ENCODE results near the gene STMN3.
A peak's percentile ranks its signal among the peaks of the same experiment; 100 is the strongest.

The STMN3 gene

DNA sequence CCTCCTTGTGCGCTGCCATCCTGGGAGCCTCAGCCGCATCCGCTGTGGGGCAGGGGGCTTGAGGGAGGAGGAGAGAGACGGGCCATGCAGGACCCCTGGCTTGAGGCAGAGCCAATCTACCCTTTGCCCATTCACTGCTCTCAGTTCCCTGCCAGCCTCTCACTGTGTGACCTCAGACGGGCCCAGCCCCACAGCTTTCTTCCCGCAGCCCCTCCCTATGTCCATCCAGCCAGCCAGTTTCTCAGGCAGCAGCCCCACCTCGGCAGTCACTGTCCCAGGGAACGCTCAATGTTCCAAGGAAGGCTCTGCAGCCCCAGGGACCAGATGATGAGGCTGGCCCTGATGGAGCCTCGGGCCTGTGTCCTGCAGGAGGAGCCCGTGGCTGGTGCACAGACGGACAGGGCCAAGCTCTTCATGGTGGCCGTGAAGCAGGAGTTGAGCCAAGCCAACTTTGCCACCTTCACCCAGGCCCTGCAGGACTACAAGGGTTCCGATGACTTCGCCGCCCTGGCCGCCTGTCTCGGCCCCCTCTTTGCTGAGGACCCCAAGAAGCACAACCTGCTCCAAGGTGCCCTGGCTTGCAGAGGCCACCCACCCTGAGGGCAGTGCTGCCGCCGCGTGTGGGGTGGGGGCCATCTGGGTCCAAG lies 39.3 kb upstream of the STMN3 start:
- DNase-seq, result no peak

DNA sequence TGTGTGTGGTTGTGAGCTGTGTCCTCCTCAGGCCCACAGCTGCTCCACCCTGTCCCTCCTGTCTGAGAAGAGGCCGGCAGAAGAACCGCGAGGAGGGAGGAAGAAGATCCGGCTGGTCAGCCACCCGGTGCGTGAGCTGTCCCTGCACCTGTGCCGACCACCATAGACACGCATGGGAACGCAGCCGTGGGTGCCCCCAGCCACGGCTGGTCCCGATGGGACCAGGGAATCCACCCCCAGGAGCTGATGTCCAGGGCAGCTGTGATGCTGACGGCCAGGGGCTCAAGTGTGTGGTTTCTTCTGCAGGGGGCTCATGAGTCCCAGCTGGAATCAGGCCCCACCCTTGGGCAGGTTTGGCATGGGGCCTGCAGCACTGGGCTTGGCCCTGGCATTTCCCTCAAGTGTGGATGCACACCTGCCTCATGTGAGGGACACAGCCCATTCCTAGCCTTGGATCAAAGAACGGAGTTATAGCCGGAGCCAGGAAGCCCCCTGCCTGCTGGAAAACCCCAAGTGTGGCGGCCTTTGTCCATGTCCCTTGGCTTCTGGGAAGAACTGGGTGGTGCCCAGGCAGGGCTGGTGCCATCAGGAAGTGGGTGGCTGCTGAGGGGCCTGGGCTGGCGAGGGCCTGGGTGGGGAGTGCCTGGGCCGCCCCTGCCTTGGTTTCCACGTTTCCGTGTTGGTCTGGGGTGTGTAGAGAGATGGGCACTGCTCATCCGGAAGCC lies 38.6 kb upstream of the STMN3 start:
- DNase-seq, result no peak

DNA sequence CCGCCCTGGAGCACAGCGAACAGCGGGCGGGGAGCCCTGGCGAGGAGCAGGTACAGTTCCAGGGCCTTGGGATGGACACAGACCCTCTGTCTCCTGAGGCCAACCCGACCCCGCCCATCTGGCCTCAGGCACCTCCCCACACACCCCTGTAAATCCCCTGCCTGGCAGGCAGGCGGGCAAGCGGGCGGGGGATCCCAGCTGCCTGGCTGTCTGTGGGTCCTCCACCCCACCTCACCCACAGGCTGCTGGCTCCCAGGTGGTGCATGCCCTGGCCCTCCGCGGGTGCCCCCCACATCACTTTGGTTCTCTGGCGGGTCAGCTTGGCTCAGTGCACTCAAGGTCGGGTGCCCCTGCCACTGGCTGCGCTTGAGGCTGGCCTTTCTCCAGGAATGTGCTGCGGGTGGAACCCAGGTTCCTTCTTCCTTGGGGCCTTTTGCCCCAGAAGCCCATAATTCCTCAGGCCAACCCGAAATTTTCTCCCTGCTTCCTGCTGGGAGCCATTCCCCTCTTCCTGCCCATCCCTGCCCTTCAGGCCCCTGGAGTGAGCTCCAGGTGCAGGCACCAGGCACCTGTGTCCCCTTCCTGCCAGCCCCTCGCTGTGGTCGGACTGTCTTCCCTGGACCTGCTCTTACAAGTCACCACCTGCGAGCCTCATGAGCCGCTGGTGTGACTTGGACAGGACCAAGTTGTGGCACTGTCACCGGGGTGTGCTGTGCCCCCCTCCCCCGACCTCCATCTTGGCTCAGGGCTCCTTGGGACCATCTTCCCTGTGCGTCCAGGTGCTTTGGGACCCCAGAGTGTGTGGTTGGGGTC lies 37.9 kb upstream of the STMN3 start:
- no peak for DNase-seq

GRCh38 chr20:63690003-63690897 lies 37.0 kb upstream of the STMN3 start:
- DNase-seq, result no peak

- DNase-seq, result no peak
Measured at GRCh38 chr20:63689046-63690002, 36.1 kb upstream of the STMN3 start.

- no peak for DNase-seq
Measured at GRCh38 chr20:63688228-63689045, 35.2 kb upstream of the STMN3 start.

GRCh38 chr20:63687419-63688178 lies 34.4 kb upstream of the STMN3 start:
- no peak for DNase-seq

- DNase-seq, result peak; percentile 89 to 91
Measured at GRCh38 chr20:63686492-63687321, 33.5 kb upstream of the STMN3 start.

DNA sequence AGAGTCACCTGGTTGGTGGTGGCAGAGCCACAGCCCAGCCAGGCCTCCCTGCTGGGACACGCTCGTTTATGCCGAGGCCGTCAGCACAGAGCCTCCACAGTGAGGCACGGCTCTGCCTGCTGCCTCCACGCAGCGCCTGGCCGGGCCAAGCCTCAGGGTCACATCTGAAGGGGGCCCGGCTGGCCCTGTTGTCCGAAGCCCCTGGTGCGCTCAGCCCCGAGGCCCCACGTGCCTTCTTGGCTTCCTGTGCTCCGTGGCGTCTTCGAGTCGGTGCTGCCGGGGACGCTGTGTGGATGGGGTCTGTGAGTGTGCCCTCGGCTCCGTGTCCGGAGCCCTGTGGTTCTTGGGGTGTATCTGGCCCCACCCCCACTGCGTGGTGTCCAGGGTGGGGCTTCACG lies 32.9 kb upstream of the STMN3 start:
- DNase-seq, result no peak

- DNase-seq, result no peak
Measured at GRCh38 chr20:63685269-63686026, 32.2 kb upstream of the STMN3 start.

GRCh38 chr20:63682384-63683139 lies 29.3 kb upstream of the STMN3 start:
- peak; percentile 19 to 29 for DNase-seq

GRCh38 chr20:63681609-63682142 lies 28.5 kb upstream of the STMN3 start:
- no peak for DNase-seq

- DNase-seq, result no peak
Measured at GRCh38 chr20:63680857-63681608, 27.8 kb upstream of the STMN3 start.

DNA sequence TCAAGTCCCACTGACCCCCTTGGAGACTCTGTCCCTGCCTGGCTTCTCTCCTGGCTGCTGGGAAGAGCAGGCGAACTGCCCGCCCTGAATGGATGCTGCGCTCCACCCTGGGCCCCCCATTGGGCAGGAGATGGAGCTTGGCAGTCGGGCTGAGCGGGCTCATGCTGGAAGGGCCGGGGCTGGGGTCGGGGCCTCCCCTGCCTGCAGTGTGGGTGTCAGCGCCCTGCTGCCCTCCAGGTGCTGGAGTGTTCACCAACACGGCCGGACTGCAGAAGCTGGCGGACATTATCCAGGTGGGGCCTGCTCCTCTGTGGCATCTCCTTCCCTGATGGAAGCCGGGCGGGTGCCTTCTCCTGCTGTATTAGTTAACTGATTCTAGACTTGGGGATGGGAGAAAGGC lies 27.2 kb upstream of the STMN3 start:
- DNase-seq, result no peak

GRCh38 chr20:63679799-63680305 lies 26.6 kb upstream of the STMN3 start:
- DNase-seq, result no peak
